ENCODE data around the gene CD28.
"Not testable (repeated sequence)": the region's sequence is repeated elsewhere in the genome, so short reads cannot be mapped to it uniquely, and the experiment has no call there.

Gene CD28

DNA sequence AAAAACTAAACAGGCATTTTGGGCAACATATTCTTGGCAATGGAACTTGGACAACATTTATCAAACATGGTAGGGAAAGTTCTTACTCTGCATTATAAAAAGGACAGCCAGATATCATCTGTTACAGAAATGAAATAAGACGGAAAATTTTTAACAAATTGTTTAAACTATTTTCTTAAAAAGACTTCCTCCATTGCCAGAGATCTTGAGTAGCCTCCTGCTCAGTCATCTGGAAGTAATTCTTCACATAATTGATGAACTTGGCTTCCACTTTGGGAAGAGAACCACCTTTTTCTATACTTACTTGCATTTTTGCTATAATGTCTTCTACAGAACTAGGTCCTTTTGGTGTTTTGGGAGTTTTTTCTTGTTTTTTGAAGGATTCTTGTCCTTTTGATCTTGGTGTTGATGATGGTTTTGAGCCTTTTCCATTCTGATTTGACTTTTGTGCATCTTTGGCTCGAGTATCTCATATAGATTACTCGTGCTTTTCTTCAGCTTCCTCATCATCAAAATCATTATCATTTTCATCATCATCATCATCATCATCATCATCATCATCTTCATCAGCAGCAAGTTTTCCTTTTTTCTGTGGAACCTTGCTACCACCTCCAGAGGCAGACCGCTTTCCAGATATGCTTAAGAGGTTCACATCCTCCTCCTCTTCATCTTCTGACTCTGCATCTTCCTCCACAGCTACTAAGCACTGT is 66.2 kb downstream of the CD28 start:
- no peak overlapping the region for H3K4me3 ChIP-seq (ENCODE audit: low read length)
- no peak for DNase-seq (ENCODE audit: low read depth, low spot score)

DNA sequence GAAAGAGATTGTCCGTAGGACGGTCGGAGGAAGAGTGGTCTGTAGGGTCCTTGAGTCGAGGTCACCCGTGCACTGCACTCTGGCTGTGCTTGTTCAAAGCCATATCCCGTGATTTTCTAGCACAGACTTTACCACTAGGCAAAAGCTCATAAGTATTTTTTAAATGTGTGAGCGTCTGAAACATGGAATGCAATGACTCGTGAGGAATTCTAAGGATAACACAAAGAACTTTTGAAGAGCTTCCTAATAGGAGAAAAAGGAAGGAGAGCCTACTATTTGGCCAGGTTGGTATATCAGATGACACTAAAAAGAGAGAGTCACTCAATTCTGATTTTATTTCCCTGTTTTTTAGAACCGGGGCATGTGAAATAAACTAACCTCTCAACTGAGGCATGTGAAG is 68.3 kb downstream of the CD28 start:
- no peak for DNase-seq (ENCODE audit: low read depth, low spot score)
- no peak overlapping the region for H3K4me3 ChIP-seq (ENCODE audit: low read length)

DNA sequence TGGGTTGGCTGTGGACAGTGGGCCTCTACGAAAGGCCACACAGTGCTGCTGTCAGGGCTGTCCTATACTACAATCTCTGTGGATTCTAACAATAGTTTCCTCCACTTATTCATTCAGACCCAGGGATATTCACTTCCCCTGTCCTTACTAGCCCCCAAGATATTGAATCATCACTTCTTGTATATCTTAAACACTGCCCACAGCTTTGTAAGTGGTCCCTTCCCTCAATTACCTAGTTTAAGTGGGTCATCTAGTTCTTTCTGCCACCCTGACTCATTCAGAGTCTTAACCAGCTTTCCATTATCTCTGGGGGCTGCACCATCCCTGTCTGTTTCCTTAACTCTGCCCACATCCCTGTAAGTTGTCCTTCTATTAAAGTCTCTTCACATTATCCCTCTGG is 69.2 kb downstream of the CD28 start:
- no peak for DNase-seq (ENCODE audit: low read depth, low spot score)
- H3K4me3 ChIP-seq (ENCODE audit: low read length), result no peak overlapping the region

DNA sequence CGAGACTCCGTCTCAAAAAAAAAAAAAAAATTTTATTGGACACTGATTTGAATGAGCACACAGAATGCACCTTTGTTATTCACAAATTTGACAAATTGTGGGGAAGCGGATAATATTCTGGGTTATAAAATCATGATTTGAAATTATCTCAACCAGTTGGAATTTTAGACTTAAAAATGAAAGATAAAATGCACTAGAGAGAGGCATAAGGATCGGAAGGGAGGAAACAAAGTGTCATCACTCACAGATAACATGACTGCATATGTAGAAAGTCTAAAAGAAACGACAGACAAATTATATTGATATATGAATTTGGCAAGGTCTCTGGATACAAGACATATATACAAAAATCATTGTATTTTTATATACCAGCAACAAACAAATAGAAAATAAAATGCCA is 70.6 kb downstream of the CD28 start:
- no peak overlapping the region for H3K4me3 ChIP-seq (ENCODE audit: low read length)
- DNase-seq (ENCODE audit: low read depth, low spot score), result no peak

DNA sequence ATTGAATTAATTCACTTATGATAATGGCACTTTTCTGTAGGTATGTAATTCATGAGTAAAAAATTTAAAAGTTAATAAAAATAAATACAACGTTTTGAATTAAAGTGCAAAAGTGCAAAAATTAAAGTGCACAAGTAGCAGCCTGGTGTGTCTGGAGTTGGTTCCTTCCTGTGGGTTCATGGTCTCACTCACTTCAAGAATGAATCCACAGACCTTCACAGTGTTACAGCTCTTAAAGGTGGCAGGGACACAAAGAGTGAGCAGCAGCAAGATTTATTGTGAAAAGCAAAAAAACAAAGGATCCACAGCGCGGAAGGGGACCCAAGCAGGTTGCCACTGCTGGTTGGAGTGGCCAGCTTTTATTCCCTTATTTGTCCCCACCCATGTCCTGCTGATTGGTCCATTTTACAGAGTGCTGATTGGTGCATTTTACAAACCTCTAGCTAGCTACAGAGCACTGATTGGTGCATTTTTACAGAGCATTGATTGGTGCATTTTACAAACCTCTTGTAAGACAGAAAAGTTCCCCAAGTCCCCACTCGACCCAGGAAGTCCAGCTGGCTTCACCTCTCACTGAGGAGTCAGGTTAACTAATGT is 73.1 kb downstream of the CD28 start:
- not testable (repeated sequence) for DNase-seq (ENCODE audit: low read depth, low spot score); H3K4me3 ChIP-seq (ENCODE audit: low read length)

DNA sequence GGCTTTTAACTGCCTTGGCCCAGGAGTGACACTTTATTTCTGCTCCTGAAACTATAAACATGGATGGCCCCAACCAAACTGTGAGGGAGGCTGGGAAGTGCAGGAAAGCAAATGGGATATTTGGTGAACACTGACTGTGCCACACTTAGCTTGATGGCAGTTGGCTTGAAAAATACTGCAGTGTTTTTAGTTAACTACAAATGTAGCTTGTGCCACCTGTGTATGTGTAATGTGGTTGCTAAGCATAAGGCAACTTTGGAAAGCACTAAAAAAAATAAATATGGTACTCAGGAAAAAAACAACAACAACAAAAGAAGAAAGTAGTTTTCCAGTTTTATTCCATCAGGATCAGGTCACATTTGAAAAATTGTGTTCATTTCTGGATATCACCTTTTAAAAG is 73.8 kb downstream of the CD28 start:
- H3K4me3 ChIP-seq (ENCODE audit: low read length), result no peak overlapping the region
- no peak for DNase-seq (ENCODE audit: low read depth, low spot score)

DNA sequence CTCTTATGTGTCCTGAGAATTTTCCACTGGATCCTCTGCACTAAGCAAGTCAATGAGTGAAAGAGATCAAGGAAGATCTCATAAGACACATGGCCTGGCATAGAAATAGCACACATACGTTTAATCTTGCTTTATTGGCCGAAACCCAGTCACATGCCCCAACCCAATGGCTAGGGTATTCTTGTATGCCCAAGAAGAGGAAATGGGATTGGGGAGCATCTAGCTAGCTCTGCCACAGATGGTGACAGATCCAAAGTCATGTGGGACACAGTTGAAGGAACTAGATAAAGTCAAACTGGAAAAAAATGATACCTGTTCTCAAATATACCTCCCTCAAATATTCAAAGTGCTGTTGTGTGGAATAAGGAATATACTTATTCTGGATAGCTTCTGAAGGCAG is 74.7 kb downstream of the CD28 start:
- no peak overlapping the region for H3K4me3 ChIP-seq (ENCODE audit: low read length)
- DNase-seq (ENCODE audit: low read depth, low spot score), result no peak

DNA sequence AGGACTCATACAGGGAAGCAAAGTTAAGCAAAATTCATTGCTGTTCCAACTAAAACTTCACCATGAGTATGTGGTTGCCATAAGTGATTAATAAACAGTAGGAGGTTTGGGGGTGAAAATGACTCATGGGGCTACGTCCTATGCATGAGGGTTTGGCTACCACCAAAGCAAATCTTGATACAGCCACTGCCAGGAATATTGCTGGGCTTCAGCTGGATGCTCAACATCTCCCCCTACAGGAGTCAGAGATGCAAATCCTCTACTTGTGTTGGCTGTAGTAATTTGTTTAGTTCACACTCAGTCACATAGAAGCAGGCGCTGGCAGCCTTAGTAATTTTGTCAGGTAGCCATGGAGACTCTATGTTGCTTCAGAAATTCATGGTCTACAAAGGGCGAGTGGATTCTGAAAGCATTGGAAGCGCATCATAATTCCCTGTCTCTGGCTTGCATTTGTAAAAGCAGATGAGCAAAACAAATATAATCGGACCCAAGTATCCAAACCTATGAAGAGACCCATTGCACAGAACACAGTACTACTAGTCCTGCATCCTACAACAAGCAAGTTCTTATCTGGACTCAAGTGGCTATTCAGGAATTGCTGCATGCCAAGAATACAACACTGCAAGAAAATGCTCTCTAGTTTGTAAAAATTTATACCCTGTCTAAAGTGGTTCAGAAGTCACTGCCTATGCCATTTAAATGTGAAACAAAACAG is 76.0 kb downstream of the CD28 start:
- no peak overlapping the region for H3K4me3 ChIP-seq (ENCODE audit: low read length)
- DNase-seq (ENCODE audit: low read depth, low spot score), result peak; percentile 76

DNA sequence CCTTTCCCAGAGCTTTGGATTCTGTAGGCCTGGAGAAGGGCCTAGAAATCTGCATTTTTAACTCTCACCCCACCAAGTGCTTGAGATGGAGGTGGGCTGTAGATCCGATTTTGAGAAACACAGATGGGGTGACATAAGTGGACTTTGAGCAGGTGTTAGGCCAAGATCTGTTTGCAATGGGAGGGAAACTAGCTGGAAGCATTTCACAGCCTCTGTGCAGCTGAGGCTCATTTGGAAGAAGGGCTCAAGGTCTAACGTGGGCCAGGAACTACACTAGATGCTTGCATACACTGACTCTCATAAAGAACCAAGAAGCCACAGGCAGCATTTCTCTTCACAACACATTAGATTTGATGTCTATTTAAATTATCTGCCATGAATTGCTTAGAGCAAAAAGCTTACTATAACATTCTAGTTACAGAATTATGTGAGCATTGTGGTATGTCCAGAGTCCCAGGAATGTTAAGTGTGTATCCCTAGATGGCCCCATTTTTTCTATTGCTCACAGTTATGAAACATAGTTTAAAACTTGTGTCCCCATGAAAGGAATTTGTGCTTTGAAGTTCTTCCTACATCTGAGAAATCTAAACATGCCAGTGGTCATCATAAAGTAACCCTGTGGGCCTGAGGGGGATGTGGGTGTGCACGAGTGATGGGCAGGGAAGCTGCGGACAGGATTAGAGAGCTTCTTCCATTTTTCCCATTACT is 77.2 kb downstream of the CD28 start:
- no peak for DNase-seq (ENCODE audit: low read depth, low spot score)
- H3K4me3 ChIP-seq (ENCODE audit: low read length), result no peak overlapping the region

DNA sequence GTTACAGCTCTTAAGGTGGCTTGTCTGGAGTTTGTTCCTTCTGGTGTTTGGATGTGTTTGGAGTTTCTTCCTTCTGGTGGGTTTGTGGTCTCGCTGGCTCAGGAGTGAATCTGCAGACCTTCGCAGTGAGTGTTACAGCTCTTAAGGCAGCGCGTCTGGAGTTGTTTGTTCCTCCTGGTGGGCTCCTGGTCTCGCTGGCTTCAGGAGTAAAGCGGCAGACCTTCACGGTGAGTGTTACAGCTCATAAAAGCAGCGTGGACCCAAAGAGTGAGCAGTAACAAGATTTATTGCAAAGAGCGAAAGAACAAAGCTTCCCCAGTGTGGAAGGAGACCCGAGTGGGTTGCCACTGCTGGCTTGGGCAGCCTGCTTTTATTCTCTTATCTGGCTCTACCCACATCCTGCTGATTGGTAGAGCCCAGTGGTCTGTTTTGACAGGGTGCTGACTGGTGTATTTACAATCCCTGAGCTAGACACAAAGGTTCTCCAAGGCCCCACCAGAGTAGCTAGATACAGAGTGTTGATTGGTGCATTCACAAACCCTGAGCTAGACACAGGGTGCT is 78.4 kb downstream of the CD28 start:
- not testable (repeated sequence) for H3K4me3 ChIP-seq (ENCODE audit: low read length); DNase-seq (ENCODE audit: low read depth, low spot score)

DNA sequence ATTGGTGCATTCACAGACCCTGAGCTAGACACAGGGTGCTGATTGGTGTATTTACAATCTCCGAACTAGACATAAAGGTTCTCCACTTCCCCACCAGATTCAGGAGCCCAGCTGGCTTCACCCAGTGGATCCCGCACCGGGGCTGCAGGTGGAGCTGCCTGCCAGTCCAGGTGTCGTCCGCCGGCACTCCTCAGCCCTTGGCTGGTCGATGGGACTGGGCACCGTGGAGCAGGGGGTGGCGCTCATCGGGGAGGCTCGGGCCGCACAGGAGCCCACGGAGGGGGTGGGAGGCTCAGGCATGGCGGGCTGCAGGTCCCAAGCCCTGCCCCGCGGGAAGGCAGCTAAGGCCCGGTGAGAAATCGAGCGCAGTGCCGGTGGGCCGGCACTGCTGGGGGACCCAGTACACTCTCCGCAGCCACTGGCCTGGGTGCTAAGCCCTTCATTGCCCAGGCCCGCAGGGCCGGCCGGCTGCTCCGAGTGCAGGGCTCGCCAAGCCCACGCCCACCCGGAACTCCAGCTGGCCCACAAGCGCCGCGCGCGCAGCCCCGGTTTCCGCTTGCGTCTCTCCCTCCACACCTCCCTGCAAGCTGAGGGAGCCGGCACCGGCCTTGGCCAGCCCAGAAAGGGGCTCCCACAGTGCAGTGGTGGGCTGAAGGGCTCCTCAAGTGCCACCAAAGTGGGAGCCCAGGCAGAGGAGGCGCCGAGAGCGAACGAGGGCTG is 79.1 kb downstream of the CD28 start:
- not testable (repeated sequence) for DNase-seq (ENCODE audit: low read depth, low spot score); H3K4me3 ChIP-seq (ENCODE audit: low read length)

DNA sequence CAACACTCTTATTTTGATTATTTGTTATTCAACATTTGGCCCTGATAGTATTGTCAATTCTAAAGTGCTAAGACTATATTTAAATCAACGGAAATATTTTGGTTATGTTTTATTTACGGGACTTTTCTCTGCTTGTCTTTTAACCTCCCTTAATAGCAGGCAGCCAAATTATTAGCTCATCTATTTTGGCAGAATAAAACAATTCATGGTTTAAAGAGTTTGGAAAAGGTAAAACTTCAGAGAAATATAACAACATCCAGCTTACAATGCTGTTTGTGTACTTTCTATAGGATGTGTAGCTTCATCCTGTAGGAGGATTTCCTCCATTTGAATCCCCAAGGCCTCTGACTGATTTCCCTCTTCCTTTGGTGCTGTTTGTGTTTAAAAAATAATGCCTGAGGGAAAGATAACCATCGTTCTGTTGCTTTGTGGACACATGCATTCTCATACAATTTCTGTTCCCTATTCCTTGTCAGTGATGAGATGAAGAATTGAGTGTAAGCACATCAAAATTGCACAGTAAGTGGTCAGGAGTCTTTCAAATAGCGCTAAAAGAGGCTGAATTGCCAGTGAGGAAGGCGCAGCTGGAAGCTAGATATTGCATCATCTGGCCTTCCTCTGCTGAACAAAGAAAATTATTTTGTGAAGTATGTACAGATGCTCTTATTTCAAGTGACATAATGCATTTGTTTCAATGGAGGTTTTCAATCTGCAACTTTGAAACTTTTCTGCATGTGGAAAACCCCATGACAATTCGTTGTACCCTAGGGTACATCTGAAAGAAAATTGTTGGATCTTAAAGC is 80.3 kb downstream of the CD28 start:
- DNase-seq (ENCODE audit: low read depth, low spot score), result no peak
- H3K4me3 ChIP-seq (ENCODE audit: low read length), result no peak overlapping the region

DNA sequence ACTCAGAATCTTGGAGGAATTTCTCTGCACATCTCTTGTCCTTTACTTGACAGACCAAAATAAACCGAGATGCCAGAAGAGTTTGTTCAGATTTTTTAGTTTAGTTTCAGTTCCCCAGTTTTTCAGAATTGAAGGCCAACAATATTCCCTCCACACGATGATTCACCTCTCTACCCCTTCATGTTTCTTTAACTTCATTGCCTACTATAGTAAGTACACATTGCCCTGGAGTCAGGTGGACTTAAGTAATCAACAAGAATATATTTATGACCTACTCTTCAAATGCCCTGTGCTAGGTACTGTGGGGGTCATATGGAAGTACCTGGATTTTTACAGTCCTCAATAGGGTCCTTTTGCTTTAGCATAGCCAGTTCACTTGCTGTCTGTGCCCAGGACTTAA is 81.5 kb downstream of the CD28 start:
- no peak overlapping the region for H3K4me3 ChIP-seq (ENCODE audit: low read length)
- DNase-seq (ENCODE audit: low read depth, low spot score), result no peak

All from Jurkat, Clone E6-1 (cell line).